Measurements from ENCODE around the gene KIAA0753.

The KIAA0753 gene

DNA sequence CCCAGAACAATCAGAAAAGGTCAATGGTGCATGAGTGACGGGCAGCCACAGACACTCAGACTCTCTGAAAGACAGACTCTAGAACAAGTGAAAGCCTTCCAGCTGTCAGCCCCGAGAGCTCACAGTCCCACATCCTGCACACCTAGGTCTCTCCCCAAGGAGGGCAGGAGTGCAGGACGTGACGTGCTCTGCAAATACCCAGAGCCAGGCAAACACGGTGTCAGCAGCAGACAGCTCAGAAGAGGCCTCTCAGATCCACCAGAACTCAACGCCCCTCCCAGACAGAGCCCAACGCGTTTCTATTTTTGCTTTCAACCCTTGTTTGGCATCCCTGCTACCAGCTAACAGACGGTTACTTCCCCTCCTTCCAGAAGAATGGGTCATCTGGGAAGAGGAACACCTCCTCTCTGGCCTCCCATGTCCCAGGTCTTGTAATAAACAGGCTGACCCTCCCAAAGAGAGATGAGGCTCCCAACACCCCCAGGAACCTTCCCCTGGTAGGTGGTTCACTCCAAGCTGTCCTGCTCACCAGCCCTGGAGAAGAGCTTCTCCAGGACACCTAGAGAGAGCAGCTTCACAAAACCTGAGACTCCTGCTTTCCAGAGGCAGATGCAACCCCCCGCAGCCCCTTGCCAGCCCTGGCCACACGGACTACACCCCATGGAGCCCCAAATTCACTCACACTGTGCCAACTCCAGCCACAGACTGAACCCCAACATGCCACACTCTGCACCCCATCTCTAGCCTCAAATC is 91.8 kb downstream of the KIAA0753 start:
- no peak for DNase-seq (ENCODE audit: low read depth in 3 of 3, low spot score in 1 of 3)

DNA sequence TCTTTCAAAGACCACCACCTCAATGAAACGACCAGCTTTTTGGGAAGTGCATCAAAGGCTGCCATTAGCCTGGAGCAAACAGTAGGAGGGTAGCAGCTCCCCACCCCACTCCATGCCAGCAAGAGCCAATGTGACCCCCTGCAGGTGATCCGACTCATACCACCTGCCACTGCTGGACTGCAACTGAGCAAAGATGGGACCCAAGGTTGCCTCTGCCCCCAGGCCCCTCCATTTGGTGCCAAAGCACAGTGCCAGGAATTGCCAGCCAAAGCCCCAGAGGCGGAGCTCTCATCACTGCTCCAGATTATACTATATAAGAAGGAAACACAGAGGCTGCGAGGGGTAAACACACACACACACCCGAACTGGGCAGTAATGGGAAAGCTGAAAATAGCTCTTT is 92.5 kb downstream of the KIAA0753 start:
- DNase-seq (ENCODE audit: low read depth in 3 of 3, low spot score in 1 of 3) = no peak

DNA sequence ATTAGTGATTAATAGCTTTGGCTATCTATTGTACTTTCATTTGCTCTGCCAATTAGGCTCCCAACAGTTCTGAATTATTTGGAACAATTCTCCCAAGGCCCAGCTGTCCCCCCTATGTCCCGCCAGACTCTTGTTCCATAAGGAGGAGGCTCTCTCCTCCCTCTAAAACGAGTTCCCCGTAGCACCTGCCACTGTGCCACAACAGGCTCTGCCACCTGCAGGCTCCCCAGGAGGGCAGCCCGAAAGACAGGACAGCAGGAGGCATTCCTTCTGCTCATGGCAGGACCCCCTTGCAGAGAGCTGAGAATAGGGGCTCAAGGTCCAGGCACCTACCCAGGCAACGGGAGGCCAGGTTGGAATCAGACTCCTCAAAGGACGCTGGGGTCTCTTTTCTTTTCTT is 93.2 kb downstream of the KIAA0753 start:
- DNase-seq (ENCODE audit: low read depth in 3 of 3, low spot score in 1 of 3) = no peak

DNA sequence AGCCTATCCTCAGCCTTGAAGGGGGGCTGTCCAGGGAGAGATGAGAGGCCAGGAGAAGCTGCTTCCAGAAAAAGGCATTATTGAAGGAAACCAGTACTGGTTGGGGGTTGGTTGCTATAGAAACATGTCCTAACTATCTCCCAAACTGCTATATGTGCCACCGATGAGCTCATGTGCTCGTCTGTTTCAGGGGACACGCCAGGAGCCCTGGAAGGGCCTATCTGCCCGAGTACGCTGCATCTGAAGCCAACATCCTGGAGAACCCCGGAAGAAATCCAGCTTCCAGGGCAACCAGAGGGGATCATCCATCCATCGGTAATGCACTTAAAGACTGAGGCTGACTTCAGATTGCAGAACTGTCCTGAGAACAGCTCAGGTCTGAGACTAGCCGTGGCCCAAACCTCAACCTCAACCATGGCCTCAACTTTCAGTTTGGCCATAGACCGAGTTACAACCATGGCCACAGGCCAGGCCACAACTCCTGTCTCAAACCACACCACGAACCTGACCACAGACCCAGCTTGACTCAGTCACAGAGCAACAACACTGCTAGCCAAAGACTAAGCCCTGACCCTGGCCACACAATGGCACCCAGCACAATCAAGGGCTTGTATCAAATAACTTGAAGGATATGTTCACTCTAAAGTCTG is 94.3 kb downstream of the KIAA0753 start:
- no peak for DNase-seq (ENCODE audit: low read depth in 3 of 3, low spot score in 1 of 3)

GRCh38 chr17:6545291-6545690 is 95.2 kb downstream of the KIAA0753 start:
- no peak for DNase-seq (ENCODE audit: low read depth in 3 of 3, low spot score in 1 of 3)

DNA sequence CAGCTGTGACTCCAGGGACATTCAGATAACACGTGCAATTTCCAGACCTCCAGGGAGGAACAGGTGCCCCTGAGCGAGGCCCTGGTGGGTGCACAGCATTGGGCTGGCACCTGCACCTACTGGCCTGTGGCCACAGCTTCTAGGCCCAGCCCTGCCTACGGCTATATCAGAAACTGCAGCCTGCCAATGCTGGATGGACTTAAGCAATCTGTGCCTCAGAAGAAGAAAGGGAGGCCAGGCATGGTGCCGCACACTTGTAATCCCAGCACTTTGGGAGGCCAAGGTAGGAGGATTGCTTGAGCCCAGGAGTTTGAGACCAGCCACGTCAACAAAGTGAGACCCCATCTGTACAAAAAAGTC is 96.5 kb downstream of the KIAA0753 start:
- no peak for DNase-seq (ENCODE audit: low read depth in 3 of 3, low spot score in 1 of 3)

GRCh38 chr17:6543079-6544010 is 97.2 kb downstream of the KIAA0753 start:
- no peak for DNase-seq (ENCODE audit: low read depth in 3 of 3, low spot score in 1 of 3)

DNA sequence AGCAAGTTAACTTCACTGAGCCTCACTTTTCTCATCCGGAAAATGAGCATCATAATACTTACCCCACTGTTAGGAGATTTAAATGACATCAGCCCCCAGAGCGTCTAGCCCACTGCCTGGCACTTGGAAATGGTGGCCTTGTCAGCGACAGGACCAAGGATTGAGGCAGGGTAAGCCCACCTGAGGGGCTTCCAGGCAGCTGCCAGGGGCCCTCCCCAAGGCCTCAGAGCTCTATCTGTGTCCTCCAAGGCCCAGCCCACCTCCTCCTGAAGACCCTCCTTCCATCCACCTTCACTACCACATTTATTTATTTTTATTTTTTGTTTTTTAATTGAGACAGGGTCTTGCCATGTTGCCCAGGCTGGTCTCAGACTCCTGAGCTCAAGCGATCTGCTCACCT is 97.9 kb downstream of the KIAA0753 start:
- no peak for DNase-seq (ENCODE audit: low read depth in 3 of 3, low spot score in 1 of 3)

DNA sequence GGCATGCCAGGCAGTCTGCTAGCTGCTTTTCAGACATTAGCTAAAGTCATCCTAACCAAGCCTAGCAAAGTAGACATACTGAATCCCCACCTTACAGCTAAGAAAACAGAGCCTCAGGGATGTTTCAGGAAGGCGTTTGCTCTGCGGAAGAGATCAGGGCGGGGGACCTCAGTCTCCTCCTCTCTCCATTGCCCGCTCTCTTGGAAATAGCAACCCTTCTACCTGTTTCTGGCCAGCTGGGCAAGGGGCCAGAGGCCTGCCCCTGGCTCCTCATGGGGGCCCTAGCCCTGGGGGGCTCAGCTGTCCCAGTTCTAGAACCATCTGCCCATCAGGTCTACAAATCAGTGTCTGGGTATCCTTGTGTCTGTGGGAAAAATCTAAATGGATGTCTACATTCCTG is 98.6 kb downstream of the KIAA0753 start:
- no peak for DNase-seq (ENCODE audit: low read depth in 3 of 3, low spot score in 1 of 3)

DNA sequence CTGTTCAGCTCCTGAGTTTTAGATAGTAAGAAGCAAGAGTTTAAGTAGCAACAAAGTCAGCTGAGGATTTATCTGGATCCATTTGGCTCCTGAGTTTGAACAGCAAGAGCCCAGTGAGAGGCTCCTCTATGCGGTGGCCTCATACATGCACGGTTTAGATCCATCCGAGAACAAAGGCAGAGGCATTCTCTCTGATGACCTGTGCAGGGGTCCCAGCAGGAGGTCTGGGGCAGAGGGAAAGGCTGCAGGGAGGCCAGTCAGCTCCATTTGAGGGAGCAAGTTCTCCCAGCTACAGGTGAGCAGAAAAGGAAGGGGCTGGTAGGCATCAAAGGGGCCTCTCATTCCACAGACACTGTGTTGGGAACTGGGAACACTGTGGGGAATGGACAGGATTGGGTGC is 100.6 kb downstream of the KIAA0753 start:
- DNase-seq (ENCODE audit: low read depth in 3 of 3, low spot score in 1 of 3) = no peak

DNA sequence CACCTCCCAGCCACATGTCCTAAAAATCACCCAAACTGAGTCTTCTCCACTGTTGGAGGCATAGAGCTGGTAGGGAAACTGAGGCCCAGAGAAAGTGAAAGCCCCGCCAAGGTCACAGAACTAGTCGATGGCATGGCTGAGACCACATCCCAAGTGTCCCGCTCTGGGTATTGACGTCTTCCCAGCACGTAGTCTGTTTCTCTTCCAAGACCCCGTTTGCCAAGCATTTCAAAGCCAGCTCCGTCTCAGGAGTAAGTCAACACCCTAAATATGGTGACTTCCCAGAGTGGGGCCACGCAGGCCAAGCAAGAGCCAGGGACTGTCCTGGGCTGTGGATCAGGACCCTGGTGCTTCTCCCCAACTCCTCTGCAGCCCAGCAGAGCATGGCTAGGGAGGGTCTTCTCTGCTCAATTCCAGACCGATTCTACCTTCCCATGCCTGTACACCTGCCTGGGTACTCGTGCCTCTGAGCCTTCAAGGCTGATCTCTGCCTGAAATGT is 103.9 kb downstream of the KIAA0753 start:
- no peak for DNase-seq (ENCODE audit: low read depth in 3 of 3, low spot score in 1 of 3)

DNA sequence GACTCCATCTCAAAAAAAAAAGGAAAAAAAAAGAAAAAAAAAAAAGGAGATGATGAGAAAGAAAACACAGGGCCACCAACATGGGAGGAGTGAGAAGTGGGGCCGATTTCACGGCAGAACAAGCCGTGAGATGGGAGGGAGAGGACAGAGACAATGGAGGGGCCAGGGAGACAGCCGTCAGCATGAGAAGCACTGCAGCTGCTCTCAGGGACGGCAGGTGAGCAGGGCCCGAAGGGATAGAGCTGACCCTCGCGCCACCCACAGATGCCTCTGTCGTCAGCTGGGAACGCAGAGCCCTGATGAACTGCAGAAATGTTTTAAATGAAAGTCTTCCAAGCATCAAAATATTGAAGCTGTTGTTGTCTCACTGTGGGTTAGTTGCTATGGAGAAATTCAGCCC is 104.5 kb downstream of the KIAA0753 start:
- no peak for DNase-seq (ENCODE audit: low read depth in 3 of 3, low spot score in 1 of 3)

DNA sequence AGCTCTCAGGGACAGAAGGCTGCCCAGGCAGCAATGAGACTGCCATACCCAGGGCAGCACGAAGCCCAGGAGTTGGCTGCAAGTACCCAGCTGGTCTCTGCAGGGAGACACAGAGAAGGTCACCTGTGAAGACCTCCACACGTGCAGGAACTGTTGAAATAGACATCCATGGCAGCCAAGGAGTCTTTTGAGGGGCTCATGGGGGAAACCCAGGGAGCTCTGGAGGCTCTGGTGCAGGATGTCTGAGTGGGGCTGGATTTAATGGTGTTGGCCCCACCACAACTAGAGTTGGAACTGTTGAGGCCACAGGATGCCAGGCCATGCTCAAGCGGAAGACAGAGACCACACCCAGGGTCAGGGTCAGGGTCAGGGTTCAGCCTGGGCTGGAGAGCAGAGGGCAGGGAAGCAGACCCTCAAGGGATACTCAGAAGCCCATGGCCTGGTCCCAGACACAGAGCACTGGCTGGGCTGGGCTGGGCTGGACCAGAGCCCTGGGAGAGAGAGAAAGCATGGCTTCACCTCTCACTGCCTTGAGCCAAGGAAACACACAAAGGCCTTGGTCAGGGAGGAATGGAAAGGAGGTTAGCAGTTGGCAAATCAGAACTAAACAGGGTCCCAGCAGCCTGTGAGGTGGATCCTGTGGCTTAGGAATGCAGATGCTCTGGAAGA is 105.5 kb downstream of the KIAA0753 start:
- no peak for DNase-seq (ENCODE audit: low read depth in 3 of 3, low spot score in 1 of 3)

- no peak for DNase-seq (ENCODE audit: low read depth in 3 of 3, low spot score in 1 of 3)
Observed at GRCh38 chr17:6532441-6532885, 108.0 kb downstream of the KIAA0753 start.

DNA sequence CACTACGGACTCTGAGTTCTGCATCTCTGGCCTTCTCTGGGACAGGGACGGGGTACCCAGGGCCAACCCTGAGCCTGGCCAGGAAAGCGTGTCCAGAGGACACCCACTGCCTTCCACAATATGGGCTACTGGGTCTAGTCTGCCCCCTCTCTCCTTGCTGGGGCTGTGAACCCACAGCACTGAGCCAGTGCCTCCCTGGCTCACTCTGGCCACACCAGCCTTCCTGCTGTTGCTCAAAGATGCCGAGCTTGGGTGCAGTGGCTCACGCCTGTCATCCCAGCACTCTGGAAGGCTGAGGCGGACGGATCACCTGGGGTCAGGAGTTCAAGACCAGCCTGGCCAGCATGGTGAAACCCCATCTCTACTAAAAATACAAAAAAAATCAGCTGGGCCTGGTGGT is 108.9 kb downstream of the KIAA0753 start:
- DNase-seq (ENCODE audit: low read depth in 3 of 3, low spot score in 1 of 3) = no peak

DNA sequence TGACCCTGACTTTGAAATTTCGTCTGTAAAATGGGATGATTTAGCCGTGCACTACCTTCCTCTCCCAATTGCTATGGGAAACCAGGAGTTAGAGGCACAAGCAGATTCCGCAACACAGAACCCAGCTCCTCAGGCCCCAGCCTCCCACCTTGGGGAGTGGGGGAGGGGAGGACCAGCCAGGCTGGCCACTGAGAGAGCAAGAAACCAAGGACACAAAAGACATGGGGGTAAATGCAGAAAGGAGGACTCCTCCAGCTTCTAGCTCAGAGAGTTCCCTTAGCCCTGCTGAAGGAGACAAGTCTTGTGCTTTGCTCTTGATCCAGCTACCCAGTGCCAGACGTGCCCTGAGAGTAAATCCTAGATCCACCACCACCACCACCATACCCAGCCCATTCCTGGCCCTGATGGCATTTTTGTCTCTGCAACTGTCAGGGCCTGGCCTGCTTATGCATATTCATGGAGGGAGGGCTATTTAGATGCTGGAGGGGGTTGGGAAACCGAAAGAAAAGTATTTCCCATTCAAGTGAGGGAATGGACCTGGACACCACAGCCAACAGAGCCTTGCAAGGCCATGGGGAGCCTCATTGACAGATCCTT is 110.1 kb downstream of the KIAA0753 start:
- no peak for DNase-seq (ENCODE audit: low read depth in 3 of 3, low spot score in 1 of 3)

DNA sequence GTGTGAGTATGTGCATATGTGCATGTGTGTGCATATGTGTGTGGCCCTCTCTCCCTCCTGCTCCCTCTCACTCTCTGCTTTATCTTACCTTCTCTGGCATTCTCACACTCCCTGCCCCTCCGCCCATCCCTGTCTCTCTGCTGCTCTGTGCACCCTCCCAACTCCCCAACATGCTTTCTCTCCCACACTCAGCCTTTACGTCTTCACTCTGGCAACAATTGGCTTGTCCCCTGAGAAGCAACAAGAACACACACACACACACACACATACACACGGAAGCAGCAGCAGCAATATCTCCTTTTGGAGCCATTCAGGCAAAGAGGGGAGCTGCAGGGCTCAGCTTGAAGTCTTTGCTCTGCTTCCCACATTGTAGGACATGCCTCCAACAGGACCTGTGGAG is 112.0 kb downstream of the KIAA0753 start:
- no peak for DNase-seq (ENCODE audit: low read depth in 3 of 3, low spot score in 1 of 3)

All from stimulated activated CD4-positive, alpha-beta T cell treated with anti-CD3 and anti-CD28 coated beads, TNF-alpha, amount 100 ng/mL, for 1 hour (primary cell).